ENCODE data around the gene E4F1. TPM values are rescaled to one million over a fixed set of nuclear protein-coding genes. Genes with fewer than 3 reads are reported as not detected.

Gene E4F1
- total RNA-seq, 1 experiment from 2014 or later, result 34.4 TPM

DNA sequence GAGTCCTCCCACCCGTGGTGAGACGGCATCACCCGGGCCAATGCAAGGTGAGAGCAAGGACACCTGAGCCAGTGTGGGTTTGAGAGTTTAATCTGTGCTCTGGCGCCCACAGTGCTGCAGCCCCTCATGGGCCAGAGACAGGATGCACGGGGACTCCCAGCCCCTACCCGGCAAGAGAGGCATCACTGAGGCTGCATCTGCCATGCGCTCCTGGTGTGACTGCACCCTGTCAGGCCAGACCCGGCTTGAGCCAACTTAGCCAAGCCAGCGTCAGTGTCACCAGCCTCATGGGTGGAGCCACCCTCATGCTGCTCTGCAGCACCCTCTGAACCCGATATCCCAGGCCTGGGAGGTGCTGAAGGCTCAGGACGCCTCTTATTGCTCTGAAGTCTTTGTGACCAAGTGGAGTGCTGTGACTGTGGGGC is 11.5 kb upstream of the E4F1 start:
- H3K27ac Mint-ChIP-seq, result peak overlapping the region; percentile 36
- no peaks in the 10 kb centered on the region for H3K27me3 Mint-ChIP-seq (ENCODE audit: low read depth)
- ChIA-PET POLR2A (interaction anchor here (1.5 kb wide), 1 partner anchor 17 kb away, joined by 5 read pairs; no protein-coding TSS in a partner anchor), CTCF (interaction anchor here (0.7 to 3.4 kb wide), 2 partner anchors 17 to 72 kb away, joined by 3 to 28 read pairs; no protein-coding TSS in a partner anchor)
- peak overlapping the region; percentile 52 for H3K4me3 Mint-ChIP-seq
- H3K4me1 Mint-ChIP-seq, result peaks cover 28% of the 10 kb centered on the region
- DNase-seq (ENCODE audit: low spot score), result no peak
- TF ChIP-seq FOXK1 (CRISPR knock-in tag; IDR thresholded peaks at IDR 0.05) (0 out of 2 replicates have a peak, but pooled peaks have one; percentile 30), ETV6 (CRISPR knock-in tag; IDR thresholded peaks at IDR 0.05) (0 out of 2 replicates have a peak, but pooled peaks have one; percentile 36)
- TF ChIP-seq, protein P1, sequence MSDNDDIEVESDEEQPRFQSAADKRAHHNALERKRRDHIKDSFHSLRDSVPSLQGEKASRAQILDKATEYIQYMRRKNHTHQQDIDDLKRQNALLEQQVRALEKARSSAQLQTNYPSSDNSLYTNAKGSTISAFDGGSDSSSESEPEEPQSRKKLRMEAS (CRISPR knock-in tag; IDR thresholded peaks at IDR 0.05), result no peak
- peaks cover 22% of the 10 kb centered on the region for H3K36me3 Mint-ChIP-seq
- no peak for ATAC-seq
- no peaks in the 10 kb centered on the region for H3K9me3 Mint-ChIP-seq

DNA sequence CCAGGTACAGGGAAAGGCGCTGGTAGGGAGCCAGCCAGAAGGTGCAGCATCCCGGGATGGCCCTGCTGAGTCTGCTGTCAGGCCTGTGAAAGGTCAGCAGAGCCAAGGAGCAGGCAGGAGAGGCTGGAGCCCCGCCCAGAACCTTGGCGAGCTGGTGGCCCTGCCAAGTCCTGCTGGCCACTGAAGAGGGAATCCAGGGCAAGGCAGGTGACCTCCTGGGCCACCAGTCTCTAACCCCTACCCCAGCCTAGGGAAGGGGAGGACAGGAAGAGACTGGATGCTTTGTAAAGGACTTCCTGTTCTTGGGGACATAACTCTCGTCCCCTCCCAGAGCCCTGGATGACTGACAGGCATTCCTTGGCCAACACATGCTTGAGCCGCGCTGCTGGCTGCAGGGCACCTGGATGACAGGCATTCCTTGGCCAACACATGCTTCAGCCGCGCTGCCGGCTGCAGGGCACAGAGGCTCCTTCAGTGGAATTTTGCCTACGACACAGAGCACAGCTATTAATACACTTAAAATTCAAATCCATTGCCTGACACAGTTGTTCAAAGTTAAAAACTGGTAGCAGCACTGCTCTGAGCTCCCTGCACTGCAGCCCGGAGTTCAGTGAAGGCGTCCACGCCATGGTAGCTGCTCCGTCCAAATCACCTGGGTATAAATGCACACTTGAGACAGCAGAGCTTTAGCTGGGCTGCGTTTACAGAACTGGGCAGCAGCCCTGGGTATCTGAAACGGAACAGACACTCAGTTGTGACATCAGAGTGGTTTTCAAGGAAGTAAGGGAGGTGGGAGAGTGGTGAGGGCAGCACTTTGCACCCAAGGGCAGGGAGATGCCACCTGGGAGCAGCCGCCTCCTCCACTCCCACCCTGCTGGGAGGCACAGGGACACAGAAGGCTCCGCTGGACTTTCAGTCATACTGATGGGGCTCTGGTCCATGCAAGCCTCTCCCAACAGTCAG is 10.7 kb upstream of the E4F1 start:
- ATAC-seq, result no peak
- Mint-ChIP-seq H3K36me3 (peaks cover 18% of the 10 kb centered on the region), H3K27ac (peak overlapping the region; percentile 53), H3K4me1 (peaks cover 26% of the 10 kb centered on the region), H3K27me3 (ENCODE audit: low read depth) (no peaks in the 10 kb centered on the region), H3K4me3 (peak overlapping the region; percentile 74), H3K9me3 (no peaks in the 10 kb centered on the region)
- ChIA-PET CTCF (no interaction called here), POLR2A (no interaction called here)
- no peak for DNase-seq (ENCODE audit: low spot score)
- TF ChIP-seq RELA (CRISPR knock-in tag; IDR thresholded peaks at IDR 0.05; ENCODE audit: borderline replicate concordance) (no peak), NFE2L1 (CRISPR knock-in tag; IDR thresholded peaks at IDR 0.05) (no peak), ZNF232 (CRISPR knock-in tag; IDR thresholded peaks at IDR 0.05) (no peak), KAT7 (CRISPR knock-in tag; IDR thresholded peaks at IDR 0.05; ENCODE audit: borderline replicate concordance) (no peak)
- TF ChIP-seq, protein P1 (CRISPR knock-in tag; IDR thresholded peaks at IDR 0.05), result no peak

DNA sequence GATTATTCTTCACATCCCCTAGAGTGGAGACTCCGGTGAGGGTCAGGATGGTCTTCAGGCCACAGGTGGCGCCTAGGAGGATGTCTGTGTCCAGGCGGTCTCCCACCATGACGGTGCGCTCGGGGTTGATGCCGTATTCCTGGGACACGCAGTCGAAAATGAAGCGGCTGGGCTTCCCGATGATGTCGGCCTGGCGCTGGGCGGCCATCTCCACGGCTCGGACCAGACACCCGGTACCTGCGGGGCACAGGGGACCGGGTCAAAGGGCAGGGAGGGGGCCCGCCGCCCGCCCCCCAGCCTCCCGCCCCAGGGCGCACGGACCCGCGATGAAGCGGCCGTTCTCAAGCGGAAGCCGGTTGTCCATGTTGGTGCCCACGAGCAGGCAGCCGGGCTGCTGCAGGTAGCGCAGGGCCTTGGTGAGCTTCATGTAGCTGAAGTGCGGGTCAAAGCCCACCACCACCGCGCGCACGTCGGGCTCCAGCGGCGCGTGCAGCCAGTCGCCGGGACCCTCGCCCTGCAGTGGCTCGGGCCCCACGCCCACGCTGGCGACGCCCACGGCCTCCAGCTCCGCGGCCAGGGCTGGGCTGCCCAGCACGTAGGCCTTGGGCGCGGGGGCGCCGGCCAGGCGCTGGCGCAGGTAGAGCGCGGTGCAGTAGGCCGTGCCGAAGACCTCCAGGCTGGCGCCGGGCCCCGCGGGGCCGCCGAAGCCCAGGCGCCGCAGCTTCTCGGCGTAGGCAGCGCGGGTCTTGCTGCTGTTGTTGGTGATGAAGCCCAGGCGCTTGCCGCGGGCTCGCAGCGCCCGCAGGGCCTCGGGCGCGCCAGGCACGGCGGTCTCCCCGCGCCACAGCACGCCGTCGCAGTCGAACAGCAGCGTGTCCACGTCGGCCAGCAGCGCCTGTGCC is 9.3 kb upstream of the E4F1 start:
- H3K27ac Mint-ChIP-seq, result peak overlapping the region; percentile 32; the same call in 1 of the 2 replicates
- H3K4me3 Mint-ChIP-seq, result peak overlapping the region; percentile 74
- ChIA-PET POLR2A (interaction anchor here (0.9 to 1.7 kb wide), 7 partner anchors 7 to 59 kb away, joined by 3 to 10 read pairs (median 4); partner anchors contain the start of genes DNASE1L2, E4F1, ECI1 and TRAF7), CTCF (interaction anchor here (0.6 to 2.8 kb wide), 8 partner anchors 10 to 287 kb away, joined by 3 to 30 read pairs (median 6); partner anchors contain the start of genes CASKIN1, DNASE1L2, ECI1 and TBL3)
- ATAC-seq, result no peak
- TF ChIP-seq FOXK1 (CRISPR knock-in tag; IDR thresholded peaks at IDR 0.05) (no peak; the same call in 1 of the 2 replicates), TP53 (CRISPR knock-in tag; IDR thresholded peaks at IDR 0.05) (no peak), ELF4 (CRISPR knock-in tag; IDR thresholded peaks at IDR 0.05; ENCODE audit: low read depth) (no peak), TCF7 (CRISPR knock-in tag; IDR thresholded peaks at IDR 0.05; ENCODE audit: low read depth) (no peak), ESRRA (CRISPR knock-in tag; IDR thresholded peaks at IDR 0.05; ENCODE audit: borderline replicate concordance) (no peak)
- TF ChIP-seq, protein P2, sequence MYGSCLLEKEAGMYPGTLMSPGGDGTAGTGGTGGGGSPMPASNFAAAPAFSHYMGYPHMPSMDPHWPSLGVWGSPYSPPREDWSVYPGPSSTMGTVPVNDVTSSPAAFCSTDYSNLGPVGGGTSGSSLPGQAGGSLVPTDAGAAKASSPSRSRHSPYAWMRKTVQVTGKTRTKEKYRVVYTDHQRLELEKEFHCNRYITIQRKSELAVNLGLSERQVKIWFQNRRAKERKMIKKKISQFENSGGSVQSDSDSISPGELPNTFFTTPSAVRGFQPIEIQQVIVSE (CRISPR knock-in tag; IDR thresholded peaks at IDR 0.05; ENCODE audit: borderline replicate concordance), result no peak
- TF ChIP-seq, protein P3, sequence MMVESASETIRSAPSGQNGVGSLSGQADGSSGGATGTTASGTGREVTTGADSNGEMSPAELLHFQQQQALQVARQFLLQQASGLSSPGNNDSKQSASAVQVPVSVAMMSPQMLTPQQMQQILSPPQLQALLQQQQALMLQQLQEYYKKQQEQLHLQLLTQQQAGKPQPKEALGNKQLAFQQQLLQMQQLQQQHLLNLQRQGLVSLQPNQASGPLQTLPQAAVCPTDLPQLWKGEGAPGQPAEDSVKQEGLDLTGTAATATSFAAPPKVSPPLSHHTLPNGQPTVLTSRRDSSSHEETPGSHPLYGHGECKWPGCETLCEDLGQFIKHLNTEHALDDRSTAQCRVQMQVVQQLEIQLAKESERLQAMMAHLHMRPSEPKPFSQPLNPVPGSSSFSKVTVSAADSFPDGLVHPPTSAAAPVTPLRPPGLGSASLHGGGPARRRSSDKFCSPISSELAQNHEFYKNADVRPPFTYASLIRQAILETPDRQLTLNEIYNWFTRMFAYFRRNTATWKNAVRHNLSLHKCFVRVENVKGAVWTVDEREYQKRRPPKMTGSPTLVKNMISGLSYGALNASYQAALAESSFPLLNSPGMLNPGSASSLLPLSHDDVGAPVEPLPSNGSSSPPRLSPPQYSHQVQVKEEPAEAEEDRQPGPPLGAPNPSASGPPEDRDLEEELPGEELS (CRISPR knock-in tag; IDR thresholded peaks at IDR 0.05), result peak; percentile 57; the same call in 1 of the 2 replicates
- peaks cover 25% of the 10 kb centered on the region for H3K4me1 Mint-ChIP-seq
- peaks cover 11% of the 10 kb centered on the region for H3K36me3 Mint-ChIP-seq
- H3K9me3 Mint-ChIP-seq, result no peaks in the 10 kb centered on the region
- no peaks in the 10 kb centered on the region for H3K27me3 Mint-ChIP-seq (ENCODE audit: low read depth)
- DNase-seq (ENCODE audit: low spot score), result no peak
